ENCODE measurements around the gene EHMT1.

The EHMT1 gene

DNA sequence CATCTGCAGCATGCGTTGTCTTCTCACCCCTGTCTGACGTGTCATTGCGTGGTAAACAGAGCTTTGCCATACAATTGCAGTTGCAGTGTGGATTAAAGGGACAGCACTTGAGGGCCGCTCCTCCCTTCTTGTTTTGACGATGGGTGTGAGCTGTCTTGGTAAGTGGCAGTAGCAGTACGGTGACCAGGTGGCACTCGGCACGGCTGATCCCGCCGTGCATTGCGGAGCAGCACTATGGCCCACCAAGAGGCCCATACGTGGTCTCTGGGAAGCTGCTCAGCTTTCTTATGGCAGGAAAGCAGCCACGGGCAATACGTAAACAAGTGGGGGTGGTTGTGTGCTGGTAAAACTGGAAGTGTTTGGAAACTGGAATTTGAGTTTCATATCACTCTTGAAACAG lies 25.1 kb downstream of the EHMT1 start:
- in situ Hi-C loops (cut with MboI; ENCODE audit: low sequenced_read_pairs): no loop called here

DNA sequence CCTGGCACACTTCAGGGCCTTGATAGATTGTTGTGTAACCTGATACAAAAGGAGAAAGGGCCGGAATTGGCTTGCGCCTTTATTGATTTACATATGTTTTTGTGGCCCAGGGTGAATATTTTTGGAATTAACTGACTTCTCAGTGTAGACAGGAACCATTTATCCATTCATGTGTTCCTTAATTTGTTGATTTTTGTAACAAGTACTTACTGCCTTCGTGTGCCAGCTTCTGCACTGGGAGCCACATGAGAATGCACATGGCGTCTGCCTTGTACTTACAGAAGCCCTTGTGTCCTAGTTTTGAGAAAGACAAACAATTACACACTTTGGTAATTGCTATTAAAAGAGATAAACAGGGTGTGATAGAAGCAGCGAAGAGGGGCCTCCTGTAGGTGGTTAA lies 26.4 kb downstream of the EHMT1 start:
- in situ Hi-C loops (cut with MboI; ENCODE audit: low sequenced_read_pairs): no loop called here

DNA sequence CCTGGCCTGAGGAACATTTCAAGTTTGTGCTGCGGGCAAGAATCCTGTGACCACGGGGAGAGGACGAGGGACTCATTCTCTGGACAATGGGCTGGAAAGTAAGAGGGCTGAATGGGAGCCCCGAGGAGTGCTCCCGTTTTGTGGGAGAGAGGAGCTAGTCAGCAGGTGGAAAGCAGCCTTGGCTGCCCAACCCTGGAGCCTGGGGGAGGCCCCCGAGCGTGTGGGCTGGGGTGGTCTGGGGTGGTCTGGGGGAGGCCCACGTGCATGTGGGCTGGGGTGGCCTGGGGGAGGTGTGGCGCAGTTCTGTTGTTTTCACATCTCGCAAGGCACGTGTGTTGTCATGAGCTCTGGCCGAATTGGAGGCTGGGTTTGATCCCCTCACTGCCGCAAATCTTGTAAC lies 27.5 kb downstream of the EHMT1 start:
- in situ Hi-C loops (cut with MboI; ENCODE audit: low sequenced_read_pairs): no loop called here

- in situ Hi-C loops (cut with MboI; ENCODE audit: low sequenced_read_pairs): no loop called here
Measured at GRCh38 chr9:137647096-137647714, 28.4 kb downstream of the EHMT1 start.

GRCh38 chr9:137648396-137648795 lies 29.6 kb downstream of the EHMT1 start:
- in situ Hi-C loops (cut with MboI; ENCODE audit: low sequenced_read_pairs): no loop called here

- in situ Hi-C loops (cut with MboI; ENCODE audit: low sequenced_read_pairs): no loop called here
Measured at GRCh38 chr9:137649553-137649952, 30.7 kb downstream of the EHMT1 start.

DNA sequence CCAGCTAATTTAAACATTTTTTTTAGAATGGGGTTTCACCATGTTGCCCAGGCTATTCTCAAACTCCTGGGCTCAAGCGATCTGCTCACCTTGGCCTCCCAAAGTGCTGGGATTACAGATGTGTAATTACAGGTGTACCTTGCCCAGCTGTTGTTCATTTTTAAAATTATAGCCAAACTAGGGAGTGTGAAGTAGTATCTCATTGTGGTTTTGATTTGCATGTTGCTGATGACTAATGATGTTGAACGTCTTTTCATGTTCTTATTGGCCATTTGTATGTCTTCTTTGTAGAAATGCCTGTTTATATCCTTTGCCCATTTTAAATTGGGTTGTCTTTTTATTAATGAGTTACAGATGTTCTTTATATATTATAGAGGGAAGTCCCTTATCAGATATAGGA lies 31.5 kb downstream of the EHMT1 start:
- in situ Hi-C loops (cut with MboI; ENCODE audit: low sequenced_read_pairs): no loop called here

DNA sequence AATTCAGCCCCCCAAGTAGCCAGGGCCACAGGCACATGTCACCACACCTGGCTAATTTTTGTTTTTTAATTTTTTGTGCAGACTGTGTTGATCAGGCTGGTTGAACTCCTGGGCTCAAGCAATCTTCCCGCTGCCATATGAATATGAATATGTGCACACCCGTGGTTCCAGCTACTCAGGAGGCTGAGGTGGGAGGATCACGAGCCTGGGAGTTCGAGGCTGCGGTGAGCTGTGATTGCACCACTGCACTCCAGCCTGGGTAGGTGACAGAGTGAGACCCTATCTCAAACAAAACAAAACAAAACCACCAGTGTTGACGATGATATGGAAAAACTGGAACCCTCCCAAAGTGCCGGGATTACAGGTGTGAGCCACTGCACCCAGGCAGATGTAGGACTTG lies 32.0 kb downstream of the EHMT1 start:
- in situ Hi-C loops (cut with MboI; ENCODE audit: low sequenced_read_pairs): no loop called here

- in situ Hi-C loops (cut with MboI; ENCODE audit: low sequenced_read_pairs): no loop called here
Measured at GRCh38 chr9:137656416-137656815, 37.6 kb downstream of the EHMT1 start.

DNA sequence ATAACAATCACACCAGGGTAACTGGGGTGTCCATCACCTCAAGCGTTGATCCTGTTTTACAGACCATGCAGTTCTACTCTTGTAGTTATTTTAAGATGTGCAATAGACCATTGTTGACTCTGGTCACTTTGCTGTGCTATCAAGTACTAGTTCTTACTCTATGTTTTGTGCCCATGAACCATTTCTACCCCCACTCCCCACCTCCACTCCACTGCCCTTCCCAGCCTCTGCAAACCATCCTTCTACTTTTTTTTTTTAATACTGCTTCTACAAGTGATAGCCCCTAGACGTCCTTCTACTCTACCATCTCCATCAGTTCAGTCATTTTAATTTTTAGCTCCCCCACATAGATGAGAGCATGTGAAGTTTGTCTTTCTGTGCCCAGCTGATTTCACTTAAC lies 38.8 kb downstream of the EHMT1 start:
- in situ Hi-C loops (cut with MboI; ENCODE audit: low sequenced_read_pairs): no loop called here

GRCh38 chr9:137658781-137659180 lies 40.0 kb downstream of the EHMT1 start:
- in situ Hi-C loops (cut with MboI; ENCODE audit: low sequenced_read_pairs): no loop called here

DNA sequence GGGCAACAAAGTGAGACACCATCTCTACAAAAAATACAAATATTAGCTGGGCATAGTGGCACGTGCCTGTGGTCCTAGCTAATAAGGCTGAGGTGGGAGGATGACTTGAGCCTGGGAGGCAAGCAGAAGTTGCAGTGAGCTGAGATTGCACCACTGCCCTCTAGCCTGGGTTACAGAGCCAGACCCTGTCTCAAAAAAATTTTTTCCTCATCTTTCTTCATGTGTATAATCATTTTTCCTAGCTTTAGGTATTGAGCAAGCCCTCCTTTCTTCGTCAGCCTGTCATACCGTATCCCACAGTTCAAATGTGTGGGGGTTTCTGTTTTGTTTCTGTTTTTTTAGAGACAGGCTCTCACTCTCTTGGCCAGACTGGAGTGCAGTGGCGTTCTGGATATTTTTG lies 41.3 kb downstream of the EHMT1 start:
- in situ Hi-C loops (cut with MboI; ENCODE audit: low sequenced_read_pairs): no loop called here

DNA sequence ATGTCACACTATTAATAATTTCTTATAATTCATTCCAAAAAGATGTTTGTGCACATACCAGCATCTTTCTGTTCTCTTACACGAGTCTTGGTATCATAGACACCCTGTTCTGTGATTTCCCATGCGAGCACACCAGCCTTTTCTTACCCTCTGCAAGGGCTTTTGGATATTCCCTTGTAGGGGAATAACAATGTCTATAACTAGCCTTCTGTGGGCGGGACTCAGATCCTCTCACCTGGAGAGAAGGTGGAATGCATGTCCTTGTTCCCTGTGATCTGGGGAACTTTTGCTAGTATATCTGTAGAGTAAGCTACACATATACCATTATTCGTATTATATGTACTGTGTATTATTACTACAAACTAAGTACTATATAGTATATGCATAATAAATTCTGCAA lies 44.8 kb downstream of the EHMT1 start:
- in situ Hi-C loops (cut with MboI; ENCODE audit: low sequenced_read_pairs): no loop called here

DNA sequence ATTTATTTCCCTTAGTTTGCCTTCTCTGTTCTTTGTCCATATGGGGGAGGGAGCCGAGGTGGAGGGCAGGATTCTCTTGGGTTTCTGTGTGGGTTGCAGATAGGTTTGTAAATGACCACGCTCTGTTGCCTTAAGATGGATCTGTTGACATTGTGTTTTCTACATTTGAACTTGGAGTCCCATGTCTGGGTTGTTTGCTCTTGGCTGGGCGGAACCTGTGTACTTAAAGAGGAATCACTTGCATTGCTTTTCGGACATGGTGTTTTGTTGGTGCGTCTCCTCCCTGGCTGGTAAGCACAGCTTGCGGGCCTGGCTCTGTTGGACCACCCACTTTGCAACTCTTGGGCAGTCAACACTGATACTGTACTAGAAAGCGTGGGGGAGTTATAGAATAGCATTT lies 45.9 kb downstream of the EHMT1 start:
- in situ Hi-C loops (cut with MboI; ENCODE audit: low sequenced_read_pairs): no loop called here

- in situ Hi-C loops (cut with MboI; ENCODE audit: low sequenced_read_pairs): no loop called here
Measured at GRCh38 chr9:137665226-137665625, 46.4 kb downstream of the EHMT1 start.

DNA sequence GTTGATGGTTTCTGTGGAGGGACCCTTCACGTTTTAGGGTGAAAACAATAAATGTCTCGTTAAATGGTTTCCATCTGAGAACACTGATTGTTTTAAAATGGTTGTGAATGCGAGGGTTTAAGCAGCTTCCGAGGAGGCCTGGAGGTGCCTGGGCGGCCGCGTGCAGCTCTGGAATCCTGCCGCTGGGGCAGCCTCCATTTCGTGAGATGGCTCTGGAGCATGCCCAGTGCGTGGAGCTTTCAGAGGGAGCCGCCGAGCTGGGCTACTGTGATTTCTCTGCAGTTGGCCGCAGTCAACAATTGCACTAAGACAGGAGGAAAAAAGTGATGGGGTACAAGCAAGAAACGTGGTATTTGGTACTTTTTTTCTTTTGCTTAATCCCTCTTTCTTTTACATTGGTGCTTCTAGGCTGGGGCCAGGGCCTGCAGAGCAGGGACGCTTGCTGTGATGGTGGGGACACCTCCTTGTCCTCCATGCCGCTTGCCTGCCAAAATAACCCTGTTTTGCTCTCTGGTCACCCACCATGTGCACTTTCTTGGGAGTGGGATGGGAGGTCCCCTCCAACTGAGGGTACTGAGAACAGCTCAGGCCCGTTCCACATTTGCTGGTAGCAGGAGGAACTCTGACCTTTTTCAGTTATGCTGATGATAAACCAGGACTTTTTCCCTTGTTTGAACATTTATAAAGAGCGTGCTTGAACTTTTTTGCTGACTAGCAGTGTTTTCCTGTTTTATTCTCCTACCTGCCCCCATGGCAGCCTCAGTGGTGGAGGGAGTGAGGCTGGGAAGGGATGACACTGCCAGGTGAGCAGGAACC lies 47.1 kb downstream of the EHMT1 start:
- in situ Hi-C loops (cut with MboI; ENCODE audit: low sequenced_read_pairs): no loop called here

DNA sequence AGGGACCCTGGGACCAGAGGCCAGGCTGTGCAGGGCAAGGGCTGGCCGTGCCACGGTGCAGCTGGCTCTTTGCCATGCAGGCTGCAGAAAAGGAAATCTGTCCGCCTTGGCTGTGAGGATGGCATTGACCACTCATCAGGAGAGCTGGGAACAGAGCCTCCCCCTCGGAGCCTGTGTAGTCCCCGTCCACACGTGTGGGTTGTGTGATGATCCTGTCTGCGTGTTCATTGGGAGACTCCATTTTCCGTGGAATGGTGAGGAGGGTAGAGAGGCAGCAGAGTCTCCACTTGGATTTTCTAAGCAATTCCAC lies 47.7 kb downstream of the EHMT1 start:
- in situ Hi-C loops (cut with MboI; ENCODE audit: low sequenced_read_pairs): no loop called here

DNA sequence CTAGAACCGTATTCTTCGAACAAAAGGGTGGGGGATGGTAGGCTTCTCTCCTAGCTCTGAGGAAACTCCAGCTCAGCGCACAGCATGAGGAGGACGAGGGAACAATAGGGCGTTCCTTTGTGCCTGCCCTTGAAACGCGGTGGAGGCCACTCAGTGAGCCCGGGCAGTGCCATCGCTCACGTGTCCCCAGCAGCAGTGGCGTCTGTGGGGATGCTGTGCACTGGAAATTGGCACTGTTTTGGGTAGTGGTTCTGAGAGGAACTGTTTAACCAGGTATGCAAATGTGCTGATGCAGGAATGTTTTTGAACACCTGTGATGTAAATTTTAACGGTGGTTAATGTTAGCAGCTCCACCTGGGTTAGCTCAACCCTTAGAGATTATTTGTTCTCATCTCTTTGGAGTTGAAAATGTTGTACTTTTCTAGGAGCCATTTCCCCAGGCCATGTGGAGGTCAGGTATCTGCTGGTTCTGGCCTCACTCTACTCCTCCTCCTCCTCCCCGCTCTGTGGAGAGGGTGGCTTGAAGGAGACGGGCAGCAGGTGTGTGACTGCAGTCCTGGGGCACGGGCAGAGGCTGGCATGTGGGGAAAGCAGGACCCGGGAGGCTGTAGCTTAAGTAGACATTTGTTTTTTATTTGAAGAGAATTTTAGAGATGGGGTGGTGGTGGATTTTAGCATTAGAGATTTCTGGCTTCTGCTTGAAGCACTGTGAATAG lies 48.3 kb downstream of the EHMT1 start:
- in situ Hi-C loops (cut with MboI; ENCODE audit: low sequenced_read_pairs): no loop called here

- in situ Hi-C loops (cut with MboI; ENCODE audit: low sequenced_read_pairs): no loop called here
Measured at GRCh38 chr9:137668203-137668602, 49.4 kb downstream of the EHMT1 start.

DNA sequence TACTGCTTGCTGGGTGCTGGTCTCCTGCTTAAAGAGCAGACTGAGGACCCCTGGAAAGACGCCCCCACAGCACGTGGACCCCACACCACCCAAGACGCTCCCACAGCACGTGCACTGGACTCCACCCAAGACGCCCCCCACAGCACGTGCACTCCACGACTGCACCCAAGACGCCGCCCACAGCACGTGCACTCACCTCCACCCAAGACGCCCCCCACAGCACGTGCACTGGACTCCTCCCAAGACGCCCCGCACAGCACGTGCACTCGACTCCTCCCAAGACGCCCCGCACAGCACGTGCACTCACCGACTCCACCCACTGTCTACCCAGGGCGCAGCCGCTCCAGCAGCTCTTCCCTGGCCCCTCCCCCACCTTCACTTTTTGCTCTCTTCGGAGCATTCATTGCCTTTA lies 50.5 kb downstream of the EHMT1 start:
- in situ Hi-C loops (cut with MboI; ENCODE audit: low sequenced_read_pairs): no loop called here

- in situ Hi-C loops (cut with MboI; ENCODE audit: low sequenced_read_pairs): no loop called here
Measured at GRCh38 chr9:137670391-137671195, 51.8 kb downstream of the EHMT1 start.

DNA sequence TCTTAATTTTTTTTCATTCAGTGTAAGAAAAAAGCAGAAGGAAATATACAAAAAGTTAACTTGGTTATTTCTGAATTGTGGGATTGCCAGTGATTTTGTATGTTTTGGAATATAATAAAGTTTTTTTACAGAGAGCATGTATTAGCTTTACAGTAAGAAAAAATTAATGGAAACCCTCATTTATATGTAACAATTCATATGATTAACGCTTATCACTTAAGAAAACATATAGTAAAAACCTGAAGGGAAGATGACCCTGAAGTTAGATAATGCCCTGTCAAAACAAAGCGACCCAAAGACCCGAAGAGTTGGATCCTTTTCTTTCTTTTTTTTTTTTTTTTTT lies 52.4 kb downstream of the EHMT1 start:
- in situ Hi-C loops (cut with MboI; ENCODE audit: low sequenced_read_pairs): no loop called here

All from hTERT RPE-1 (cell line).